Left renal cortex interstitium (tissue), 4 donors: Measurements from ENCODE around the gene PIP5K1B. TPM values are rescaled to one million over a fixed set of nuclear protein-coding genes. Genes with fewer than 3 reads are reported as not detected.

ENCODE experiments used
- DNase-seq, 4 donors: peaks; one replicate each; pipeline ENCODE4 v3.0.0-alpha.2; 2013; ENCODE audit warnings: low read depth in 4 of 4, low spot score in 2 of 4, missing footprints in 1 of 4
- polyA plus RNA-seq, 4 donors: library from polyadenylated mRNA; unstranded; fragments of 120-200 nt; gene quantifications; one replicate each; pipeline ENCODE4 v1.2.1, GENCODE V29; 2013; ENCODE audit not compliant: insufficient read length in 4 of 4

PIP5K1B gene
- polyA plus RNA-seq, 4 donors: 6.3 to 8.9 (median 6.6) TPM

DNA sequence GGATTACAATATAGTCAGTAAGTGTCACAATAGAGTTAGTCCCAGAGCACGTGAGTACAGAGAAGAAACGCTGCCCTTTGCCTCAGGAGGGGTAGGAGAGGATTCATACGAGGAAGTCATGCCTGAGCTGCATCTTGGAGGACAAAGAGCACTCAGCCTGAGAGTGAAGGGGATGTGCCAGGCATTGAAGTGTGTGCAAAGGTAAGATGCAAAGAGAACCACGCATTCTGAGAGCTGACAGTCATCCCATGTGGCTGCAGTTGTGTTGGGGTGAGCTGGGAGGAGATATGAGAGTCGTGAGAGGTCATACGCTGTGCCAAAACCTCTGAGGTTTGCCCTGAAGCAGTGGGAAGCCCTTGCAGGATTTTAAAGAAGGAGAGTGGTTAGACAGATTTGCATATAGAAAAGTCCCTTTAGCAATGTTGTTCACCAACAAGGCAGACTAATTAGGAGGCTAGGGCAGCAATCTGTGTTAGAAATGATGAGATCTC, 97.5 kb downstream of the PIP5K1B start:
- DNase-seq: no peak

DNA sequence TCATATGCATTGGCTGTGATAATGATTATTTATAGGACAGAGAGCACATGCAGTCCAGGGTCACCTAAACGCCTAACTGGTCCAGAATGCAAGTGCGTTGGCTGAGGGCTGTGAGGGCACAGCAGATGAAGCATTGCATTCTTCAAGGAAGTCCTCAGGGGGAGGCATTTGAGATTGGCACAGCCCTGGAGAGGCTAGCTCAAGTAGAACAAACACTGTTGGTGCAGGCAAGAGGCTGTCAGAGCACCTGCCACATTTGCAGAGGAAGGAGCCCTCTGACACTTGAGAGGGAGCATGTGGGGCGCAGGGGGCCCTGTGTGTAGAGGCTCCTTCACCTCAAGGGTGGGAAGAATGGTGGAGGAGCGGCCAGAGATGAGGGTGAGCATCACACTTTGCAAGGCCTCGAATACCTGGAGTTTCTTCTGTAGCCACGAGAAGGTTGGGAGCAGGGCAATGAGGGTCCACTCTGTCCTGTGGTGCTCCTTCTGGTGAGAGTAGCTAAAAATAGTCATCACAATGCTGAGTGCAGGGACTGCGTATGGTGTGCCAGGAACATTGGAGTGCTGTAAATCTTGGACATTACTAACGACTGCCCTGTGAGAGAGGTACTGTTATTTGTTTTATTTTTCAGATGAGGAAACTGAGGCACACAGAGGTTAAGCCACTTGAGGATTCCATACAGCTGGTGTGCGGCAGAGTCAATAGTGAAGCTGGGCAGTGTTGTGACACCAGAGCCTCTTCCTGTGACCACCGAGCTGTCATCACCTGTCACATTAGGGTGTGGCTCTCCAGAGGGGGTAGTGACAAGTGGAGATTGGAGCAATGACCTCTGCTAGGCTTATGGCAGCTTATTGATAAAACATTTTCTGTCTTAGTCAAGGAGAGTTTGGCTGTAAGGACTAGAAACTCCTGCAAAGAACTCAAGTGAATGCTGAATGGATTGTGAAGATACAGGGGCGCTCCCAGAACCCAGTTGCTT, 100.2 kb downstream of the PIP5K1B start:
- no peak for DNase-seq

DNA sequence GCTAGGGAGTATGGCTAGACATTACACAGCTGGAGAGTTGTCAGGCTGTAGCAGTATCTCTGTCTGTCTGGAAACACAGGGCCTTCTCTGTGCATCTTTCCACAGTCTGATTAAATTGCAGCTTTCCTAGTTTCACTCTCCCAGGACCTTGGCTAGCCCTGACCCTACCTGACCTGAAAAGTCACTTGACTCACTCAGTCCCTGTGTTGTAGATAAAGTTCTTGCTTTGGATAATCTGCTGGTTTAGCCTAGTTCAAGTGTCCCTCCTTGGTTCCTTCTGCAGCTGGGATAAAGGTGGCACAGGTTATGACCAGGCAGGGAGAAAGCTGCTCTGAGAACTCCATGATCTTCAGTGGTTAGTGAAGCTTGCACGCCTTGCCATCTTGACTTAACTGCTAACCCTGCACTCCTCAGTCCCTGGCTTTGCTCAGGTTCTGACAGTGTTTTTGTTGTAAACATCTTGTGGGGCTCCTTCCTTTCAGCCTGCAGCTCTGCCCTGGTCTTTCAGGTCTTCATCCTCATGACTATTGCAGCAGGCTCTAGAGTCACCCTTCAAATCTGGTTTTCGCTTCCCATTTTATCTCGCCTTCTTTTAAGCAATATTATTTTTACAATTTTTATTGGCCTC, 101.0 kb downstream of the PIP5K1B start:
- DNase-seq: no peak

DNA sequence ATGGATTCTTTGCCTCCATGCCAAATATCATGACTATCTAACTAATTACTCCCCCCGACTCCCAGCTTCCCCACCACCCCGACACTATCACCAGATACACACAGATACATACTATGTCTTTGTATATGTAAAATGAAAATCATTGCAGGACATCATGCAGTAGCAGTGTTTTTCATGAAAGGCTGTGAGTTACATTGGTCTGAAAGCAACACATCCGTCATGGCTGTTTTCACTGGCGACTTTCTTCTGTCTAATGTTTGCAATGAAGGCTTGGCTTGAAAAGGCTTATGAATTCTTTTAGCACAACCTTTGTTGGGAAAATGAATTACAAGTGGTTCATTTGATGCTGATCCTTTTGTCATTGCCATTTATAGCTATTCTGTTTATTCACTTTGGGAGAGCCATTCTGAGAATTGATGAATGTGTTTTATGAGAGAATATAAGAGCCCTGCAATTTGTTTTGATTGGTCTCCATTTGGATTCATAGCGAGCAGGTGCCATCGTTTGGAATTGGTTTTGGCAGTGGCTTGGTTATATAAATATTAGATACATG, 103.4 kb downstream of the PIP5K1B start:
- DNase-seq: no peak

DNA sequence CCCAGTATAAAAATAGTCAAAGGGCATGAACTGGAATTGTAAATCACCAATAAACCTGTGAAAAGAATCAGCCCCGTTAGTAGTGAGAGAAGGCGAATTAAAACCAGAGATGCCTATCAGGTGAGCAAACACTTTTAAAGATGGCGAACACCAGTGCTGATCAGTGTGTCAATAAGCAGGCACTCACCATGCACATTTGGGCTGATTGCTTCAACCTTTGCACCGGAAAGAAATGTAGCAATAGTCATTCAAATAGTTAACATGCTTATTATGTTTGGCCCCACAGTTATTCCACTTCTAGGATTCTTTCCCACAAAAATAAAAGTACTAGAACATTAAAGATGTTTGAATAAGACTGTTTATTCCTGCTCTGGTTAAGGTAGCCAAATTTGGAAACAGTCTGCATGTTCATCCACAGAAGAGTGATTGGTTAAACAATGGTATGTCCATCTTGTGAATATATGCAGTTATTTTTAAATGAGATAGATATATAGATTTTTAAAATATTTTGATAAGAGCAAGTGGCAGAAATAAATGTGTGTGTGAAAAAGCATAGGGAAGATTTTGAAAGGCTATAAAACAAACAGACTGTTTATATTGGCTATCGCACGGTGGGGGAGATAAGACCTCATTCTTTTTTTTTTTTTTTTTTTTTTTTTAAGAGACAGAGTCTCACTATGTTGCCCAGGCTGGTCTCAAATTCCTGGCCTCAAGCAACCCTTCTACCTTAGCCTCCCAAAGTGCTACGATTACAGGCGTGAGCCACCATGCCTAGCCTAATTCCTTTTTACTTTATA, 112.2 kb downstream of the PIP5K1B start:
- no peak for DNase-seq

DNA sequence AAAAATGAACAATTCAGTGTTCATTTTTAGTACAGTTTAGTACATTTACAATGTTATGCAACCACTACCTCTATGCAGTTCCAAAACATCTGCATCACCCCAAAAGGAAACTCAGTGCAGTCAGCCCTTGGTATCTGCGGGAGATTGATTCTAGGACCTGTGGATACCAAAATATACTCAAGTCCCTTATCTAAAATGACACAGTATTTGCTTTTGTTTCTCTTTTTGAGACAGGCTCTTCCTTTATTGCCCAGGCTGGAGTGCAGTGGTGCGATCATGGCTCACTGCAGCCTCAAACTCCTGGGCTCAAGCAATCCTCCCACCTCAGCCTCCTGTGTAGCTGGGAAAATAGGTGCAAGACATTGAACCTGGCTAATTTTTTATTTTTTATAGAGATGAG, 114.0 kb downstream of the PIP5K1B start:
- no peak for DNase-seq

DNA sequence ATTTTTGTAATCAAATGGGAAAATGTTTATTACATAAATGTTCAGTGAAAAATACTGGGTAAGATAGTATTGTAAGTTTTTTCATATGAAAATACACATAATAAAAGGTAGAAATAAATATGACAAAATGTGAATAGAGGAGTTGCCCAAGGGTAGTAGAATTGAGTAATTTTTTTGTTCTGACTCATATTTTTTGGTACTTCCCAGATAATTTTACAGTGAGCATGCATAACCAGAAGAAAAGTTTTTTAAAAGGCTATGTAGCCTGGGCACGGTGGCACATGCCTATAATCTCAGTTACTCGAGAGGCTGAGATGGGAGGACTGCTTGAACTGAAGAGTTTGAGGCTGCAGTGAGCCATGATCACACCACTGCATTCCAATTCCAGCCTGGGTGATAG, 116.9 kb downstream of the PIP5K1B start:
- no peak for DNase-seq

DNA sequence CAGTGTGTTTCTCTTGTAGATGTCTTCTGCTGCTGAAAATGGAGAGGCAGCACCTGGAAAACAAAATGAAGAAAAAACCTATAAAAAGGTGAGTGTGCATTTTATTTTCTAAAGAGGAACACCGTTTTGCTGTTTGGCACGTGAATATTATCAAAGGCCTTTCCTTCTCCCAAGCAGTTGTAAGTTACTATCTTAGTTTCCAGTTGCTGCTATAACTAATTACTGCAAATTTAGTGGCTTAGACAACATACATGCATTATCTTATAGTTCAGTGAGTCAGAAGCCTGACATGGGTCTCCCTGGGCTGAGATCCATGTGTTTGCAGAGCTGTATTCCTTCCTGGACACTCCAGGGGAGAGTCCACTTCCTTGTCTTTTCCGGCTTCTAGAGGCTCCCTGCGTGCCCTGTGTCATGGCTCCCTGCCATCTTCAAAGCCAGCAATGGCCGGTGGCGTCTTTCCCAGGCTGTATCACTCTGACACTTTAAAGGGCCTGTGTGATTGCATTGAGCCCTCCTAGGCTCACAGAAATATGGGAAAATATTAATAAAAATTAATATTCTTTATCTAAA, 117.6 kb downstream of the PIP5K1B start:
- no peak for DNase-seq

DNA sequence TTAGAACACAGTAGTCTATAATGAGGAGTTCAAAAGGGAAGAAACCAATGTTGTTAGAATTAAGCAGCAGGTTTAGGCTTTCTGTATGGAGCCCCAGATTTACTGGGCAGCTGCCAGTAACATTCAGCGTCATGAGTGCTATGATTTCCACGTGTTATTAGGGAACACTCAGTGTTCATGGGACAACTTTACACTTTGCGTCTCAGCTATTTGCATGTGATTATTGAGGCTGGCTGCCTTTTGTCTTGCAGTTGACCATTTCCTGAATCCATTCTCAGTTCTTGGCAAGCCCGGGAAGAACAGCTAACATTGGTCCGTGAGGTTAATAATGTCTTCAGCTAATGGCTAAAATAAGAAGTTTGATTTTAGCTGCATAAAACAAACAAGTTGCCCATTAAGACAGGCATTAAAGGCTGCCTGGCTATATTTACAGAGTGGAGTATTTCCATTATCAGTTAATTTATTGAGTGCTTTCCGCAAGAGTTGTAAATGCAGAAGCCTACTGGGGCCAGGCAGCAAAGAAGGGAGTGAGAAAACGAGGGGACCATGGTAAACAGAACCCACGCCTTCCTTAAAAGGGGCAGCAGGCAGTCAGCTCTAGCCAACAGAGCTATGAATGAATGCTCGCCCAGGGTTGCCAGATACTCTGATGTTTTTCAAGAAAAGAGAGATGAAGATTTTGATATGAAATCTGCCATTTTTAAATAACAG, 120.9 kb downstream of the PIP5K1B start:
- DNase-seq: no peak

DNA sequence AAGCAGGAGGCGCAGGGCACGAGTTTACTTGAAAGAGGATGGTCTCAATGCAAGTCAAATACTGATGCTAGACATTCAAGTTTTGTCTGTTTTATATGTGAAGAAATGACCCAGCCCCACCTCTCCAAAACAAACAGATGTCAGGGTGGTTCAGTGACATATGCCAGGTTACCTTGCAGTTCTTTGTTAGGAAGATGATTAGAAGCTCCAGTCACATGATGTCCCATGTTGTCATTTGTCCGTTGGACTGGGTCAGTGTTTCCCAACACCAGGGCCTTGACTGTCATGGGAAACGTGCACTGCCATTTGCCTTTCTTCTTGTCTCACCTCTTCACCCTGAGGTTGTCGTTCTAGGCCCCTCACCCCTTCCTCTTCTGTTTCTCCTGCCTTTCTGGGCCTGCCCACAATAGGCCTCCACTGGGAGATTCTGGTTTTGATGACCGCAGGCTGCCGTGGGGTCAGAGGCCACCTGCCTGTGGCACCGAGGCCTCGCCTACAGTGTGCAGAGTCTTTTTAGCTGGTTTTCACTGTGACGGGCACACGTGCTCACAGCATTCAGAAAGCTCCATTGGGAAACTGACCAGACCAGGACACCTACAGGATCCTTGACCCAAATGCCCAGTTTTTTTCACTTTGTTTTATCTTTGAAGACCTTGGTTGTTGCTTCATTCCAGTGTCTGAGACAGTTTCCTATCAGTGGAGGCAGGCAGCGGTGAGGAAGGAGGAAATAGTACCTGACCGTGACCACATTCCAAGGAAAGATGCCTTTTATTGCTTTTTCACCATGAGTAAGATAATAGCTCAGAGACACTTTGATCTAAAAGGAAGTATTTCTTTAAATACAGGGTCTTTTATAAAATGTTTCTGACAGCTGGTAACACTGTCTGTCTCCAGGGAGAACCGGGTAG, 123.1 kb downstream of the PIP5K1B start:
- DNase-seq: no peak

DNA sequence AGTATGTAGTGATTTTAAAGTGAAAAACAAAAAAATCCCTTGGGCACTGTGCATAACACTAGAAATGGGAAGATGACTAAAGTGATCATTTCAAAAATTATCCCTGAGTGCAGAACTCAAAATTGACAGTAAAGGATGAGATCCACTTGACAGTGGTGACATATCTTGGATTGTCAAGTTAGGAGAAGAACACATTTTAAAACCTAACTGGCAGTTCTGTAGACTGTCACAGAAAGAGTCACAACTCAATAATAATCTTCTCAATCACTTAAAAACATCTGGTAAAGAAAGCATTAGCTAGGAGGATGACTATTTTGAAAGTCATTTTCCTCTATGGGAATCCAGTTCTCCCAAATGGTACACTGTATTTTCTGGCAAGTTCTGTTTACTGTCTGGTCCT, 127.1 kb downstream of the PIP5K1B start:
- no peak for DNase-seq

DNA sequence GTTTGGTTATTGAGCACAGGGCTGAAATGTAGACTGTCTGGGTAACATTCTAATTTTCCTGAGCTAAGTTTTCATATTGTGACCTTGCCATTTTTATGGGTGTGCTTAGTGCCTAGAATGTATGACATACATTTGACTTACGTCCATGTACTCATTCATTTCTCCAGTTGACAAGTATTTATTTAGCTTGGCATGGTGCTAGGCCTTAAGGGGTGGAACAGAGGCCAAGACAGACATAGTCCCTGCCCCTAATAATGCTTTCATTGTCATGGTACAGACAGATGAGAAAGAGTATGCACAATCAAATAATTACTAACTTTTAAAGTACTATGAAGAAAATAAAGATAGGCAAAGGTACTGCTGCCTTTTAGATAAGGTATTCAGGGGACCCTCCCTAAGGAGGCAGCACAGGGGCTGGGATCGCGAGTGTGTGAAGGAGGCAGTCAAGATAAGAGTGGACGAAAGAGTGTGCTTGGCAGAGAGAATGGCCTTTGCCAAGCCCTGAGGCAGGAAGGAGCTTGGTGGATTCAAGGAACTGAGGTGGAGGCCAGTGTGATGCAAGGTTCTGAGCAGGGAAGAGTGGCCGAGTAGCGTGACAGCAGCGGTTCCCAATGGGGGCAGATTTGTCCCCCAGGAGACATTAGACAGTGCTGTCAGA, 128.0 kb downstream of the PIP5K1B start:
- DNase-seq: no peak

DNA sequence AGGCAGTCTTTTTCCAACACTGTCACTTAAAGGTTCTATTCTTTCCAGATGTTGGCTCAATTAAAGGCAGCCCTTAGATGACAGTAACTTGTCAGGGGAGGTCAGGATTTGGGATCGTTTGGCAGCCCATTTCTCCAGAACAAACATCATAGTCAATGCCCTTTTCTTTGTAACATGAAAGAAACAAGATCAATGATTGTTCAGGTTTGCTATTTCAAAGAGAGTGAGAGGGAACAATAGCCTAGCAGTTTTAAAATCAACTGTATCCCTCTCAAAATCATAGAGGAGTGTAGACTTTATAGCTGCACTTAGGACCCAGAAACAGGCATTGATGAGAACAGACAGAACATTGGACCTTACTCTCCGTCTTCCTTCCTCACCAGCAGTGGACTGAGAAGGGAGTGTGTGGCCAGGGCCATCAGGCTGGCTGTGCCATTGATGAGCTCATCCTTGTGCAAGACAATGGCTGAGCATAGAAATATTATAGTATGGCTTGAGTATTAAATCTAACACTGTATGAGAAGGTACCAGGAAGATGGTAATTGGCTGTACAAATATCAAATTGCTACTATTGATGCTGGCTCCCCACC, 130.0 kb downstream of the PIP5K1B start:
- DNase-seq: no peak

DNA sequence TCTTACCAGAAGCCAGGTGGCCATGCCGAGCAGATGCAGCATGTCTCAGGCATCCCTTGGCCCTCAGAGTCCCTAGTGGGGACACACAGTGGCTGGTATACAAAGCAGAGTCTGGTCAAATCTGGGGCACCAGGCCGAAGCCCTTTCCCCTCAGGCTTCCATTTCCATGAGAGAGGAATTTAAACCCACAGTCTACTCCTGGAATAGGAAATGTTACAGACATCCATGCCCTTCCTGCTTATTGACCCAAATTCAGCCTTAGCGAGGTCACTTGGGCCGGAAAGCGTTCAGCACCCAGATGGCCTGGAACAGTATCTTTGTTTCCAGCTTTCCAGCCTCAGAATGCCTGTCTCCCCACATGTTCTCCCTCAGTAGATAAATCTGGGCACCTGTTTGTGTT, 131.7 kb downstream of the PIP5K1B start:
- DNase-seq: no peak

DNA sequence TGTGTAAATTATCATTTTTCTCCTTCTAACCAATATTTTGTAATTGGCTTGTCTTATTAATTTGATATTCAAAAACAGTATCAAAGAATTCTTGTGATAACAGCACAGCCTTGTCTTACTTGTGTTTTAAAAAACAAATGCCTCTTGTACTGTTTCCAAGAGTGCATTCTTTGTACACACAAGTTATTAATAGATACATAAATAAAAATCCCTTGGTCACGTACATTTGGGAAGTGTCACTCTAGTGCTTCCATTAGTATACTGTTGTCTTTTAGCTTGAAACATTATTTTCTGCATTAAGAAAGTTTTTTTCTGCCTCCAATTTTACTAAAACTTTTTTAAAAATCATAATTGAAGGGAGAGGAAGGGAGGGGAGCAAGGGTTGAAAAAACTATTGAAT, 133.2 kb downstream of the PIP5K1B start:
- no peak for DNase-seq

DNA sequence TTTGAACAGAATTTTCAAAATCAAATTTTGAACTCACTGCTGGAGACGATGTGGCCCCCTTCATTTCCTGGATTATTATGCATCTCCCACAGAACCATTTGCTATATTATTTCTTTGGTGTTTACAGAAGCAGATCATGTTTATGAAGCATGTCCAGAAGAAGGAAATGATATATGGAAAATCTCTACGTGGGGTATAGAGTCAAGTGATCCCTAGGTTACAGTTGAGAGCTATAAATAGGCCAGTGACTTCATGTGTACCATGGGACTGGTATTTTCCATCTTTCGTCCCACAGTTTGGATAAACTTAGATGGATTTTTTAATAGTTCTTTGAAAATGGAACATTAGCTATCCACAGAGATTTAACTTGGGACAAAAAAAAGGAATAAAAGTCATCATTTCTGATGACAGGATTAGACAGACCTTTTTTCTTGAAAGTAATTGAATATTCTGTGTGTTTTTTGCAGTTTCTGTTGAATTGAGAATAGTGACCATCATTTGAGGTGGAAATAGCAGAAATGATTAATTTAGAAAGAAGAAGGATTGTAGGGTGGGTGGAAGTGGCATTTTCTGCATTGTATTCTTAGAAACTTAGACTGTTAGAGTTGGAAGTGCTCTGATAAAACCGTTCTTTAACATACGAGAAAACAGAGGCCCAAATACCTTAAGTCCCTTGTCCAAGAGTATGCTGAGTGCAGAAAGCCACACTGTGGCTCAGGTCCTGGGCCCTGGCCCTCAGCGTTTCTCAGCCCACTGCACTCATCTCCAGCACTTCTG, 136.4 kb downstream of the PIP5K1B start:
- DNase-seq: no peak

DNA sequence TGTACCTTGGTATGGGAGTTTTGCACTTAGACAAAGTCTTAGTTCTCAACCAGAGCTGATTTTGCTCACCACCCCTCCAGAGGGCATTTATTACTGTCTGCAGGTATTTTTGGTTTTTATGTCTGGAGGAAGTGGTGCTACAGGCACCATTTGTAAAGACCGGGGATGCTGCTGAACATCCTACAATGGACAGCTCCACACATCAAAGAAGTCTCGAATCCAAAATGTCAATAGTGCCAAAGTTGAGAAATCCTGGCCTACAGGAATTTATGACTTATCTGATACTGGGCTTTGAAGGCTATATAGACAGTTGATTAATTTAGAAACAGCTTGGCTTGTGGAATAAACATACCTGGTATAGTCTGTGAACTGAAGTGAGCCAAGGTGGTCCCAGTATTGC, 137.5 kb downstream of the PIP5K1B start:
- DNase-seq: no peak
